K562 (cell line): ENCODE data around the gene CKLF. TPM values are rescaled to one million over a fixed set of nuclear protein-coding genes. Genes with fewer than 3 reads are reported as not detected.

Source experiments
- ATAC-seq: fragments of 200-7000 bp; cut with Tn5 transposase; 3 replicates; pipeline ENCODE4 v1.9.1; 2020; ENCODE audit warnings: moderate library complexity
- BruUV-seq: library from RNA; stranded (reverse); fragments of 400-500 nt; replicated peaks from 2 replicates; lab custom pipeline; 2021; lab: Mats Ljungman, UMichigan
- CTCF ChIA-PET: fragments of 300-600 bp; formaldehyde crosslinking; extraction: SDS; loops from one replicate; lab custom pipeline; 2021; ENCODE audit warnings: low intra/inter-chr PET ratio; lab: Yijun Ruan, JAX
- POLR2A ChIA-PET: fragments of 300-600, 350-650 bp; sonication (Branson Sonifier 250); formaldehyde crosslinking; extraction: SDS; loops from one replicate; lab custom pipeline; 2021; ENCODE audit warnings: antibody characterized with exemption, inconsistent platforms; lab: Yijun Ruan, JAX
- DNase-seq, 4 experiments: peaks; one replicate each; pipeline versions ENCODE4 v3.0.0 to v3.0.0-alpha.2; 2011 to 2018; ENCODE audit warnings: low spot score in 3 of 4, mixed read lengths in 3 of 4; ENCODE audit errors: extremely low read depth in 1 of 4
- FAIRE-seq: peaks from 2 replicates; lab custom pipeline; 2011; peaks lifted over from hg19 to GRCh38; lab: Jason Lieb, UNC
- H2AFZ ChIP-seq: 2 replicates; pipeline ENCODE4 v1.6.0; 2011; ENCODE audit warnings: low read depth, low read length, control low read depth, inconsistent platforms
- H3K27ac ChIP-seq: fragments of 200-600 bp; 3 replicates; pipeline ENCODE4 v1.8.0; 2011; ENCODE audit warnings: low read depth, mild to moderate bottlenecking, control low read depth, inconsistent platforms, low read length, moderate library complexity, mixed read lengths; ENCODE audit errors: extremely low read depth
- H3K27me3 ChIP-seq, 2 experiments: fragments of 300-600 bp in 1 of 2; 2 replicates in 1 of 2; 3 replicates in 1 of 2; pipeline versions ENCODE4 v1.6.0 to v1.8.0; 2011; ENCODE audit warnings: inconsistent platforms in 2 of 2, low read length in 2 of 2, mild to moderate bottlenecking in 1 of 2, mixed read lengths in 1 of 2, moderate library complexity in 1 of 2; ENCODE audit not compliant: control insufficient read depth in 2 of 2, insufficient read depth in 2 of 2
- H3K36me3 ChIP-seq: fragments of 300-600 bp; 3 replicates; pipeline ENCODE4 v1.8.0; 2011; ENCODE audit warnings: mild to moderate bottlenecking, low read length, inconsistent platforms; ENCODE audit not compliant: control insufficient read depth, insufficient read depth
- H3K4me1 ChIP-seq, 2 experiments: fragments of 200-600 bp in 1 of 2; replicated peaks in 1 of 2; 2 replicates in 1 of 2; 3 replicates in 1 of 2; pipeline versions ENCODE4 v1.5.1 to v1.8.0; 2011; ENCODE audit warnings: inconsistent platforms in 2 of 2, low read length in 2 of 2, mild to moderate bottlenecking in 1 of 2, mixed read lengths in 1 of 2, moderate library complexity in 1 of 2; ENCODE audit not compliant: control insufficient read depth in 2 of 2, insufficient read depth in 2 of 2
- H3K4me2 ChIP-seq: 2 replicates; pipeline ENCODE4 v1.6.1; 2011; ENCODE audit warnings: low read length, control low read depth, inconsistent platforms, mixed read lengths; ENCODE audit not compliant: insufficient read depth
- H3K4me3 ChIP-seq: fragments of 200-600 bp; sonication (generic), shearing (Covaris generic); 2 replicates; pipeline ENCODE4 v1.5.1; 2016; ENCODE audit warnings: control low read depth, inconsistent platforms
- H3K79me2 ChIP-seq: fragments of 200-600 bp; 3 replicates; pipeline ENCODE4 v1.8.0; 2011; ENCODE audit warnings: low read length, inconsistent platforms; ENCODE audit not compliant: control insufficient read depth, insufficient read depth
- H3K9ac ChIP-seq, 2 experiments: 2 replicates each; pipeline versions ENCODE4 v1.6.0 to v1.6.1; 2011; ENCODE audit warnings: low read depth in 2 of 2, low read length in 2 of 2, control low read depth in 1 of 2, inconsistent platforms in 1 of 2, mild to moderate bottlenecking in 1 of 2, mixed read lengths in 1 of 2; ENCODE audit not compliant: insufficient read depth in 1 of 2
- H3K9me1 ChIP-seq: one replicate; pipeline ENCODE4 v1.6.0; 2011; ENCODE audit warnings: inconsistent platforms, mild to moderate bottlenecking, low read length, moderate library complexity; ENCODE audit not compliant: control insufficient read depth, insufficient read depth
- H3K9me3 ChIP-seq: replicated peaks from 2 replicates; pipeline ENCODE4 v1.5.1; 2011; ENCODE audit warnings: low read depth, low read length, inconsistent platforms; ENCODE audit not compliant: control insufficient read depth, insufficient read depth
- H4K20me1 ChIP-seq: replicated peaks from 2 replicates; pipeline ENCODE4 v1.6.1; 2011; ENCODE audit warnings: low read length, inconsistent platforms, mixed read lengths; ENCODE audit not compliant: control insufficient read depth, insufficient read depth
- ASH1L ChIP-seq: fragments of 450-650 bp; IDR thresholded peaks from 2 replicates; pipeline ENCODE4 v1.6.1; 2018; ENCODE audit warnings: borderline replicate concordance, mild to moderate bottlenecking, low read depth; ENCODE audit not compliant: partially characterized antibody
- CSDE1 ChIP-seq, 2 experiments: fragments of 450-650 bp; IDR thresholded peaks; 2 replicates each; pipeline ENCODE4 v1.6.1; 2016; ENCODE audit warnings: mild to moderate bottlenecking in 1 of 2
- GABPA ChIP-seq: fragments of 200-800 bp; sonication (Bioruptor generic); conservative IDR thresholded peaks from 2 replicates; pipeline ENCODE4 v1.6.1; 2016; ENCODE audit warnings: low read depth, missing genetic modification characterization, missing compliant biosample characterization
- MAZ ChIP-seq, 2 experiments: fragments of 450-650 bp in 1 of 2; sonication (generic) in 1 of 2; formaldehyde crosslinking; IDR thresholded peaks in 1 of 2; conservative IDR thresholded peaks in 1 of 2; 2 replicates each; pipeline versions ENCODE4 v1.4.0 to v1.5.0; 2020; ENCODE audit warnings: mild to moderate bottlenecking in 1 of 2, missing genetic modification reagents in 1 of 2
- MYNN ChIP-seq, 2 experiments: sonication (generic); formaldehyde crosslinking in 1 of 2; IDR thresholded peaks; 2 replicates each; pipeline versions ENCODE4 v1.5.0 to v1.6.1; 2016 to 2020; ENCODE audit warnings: antibody characterized with exemption in 1 of 2, missing genetic modification reagents in 1 of 2
- NFE2L1 ChIP-seq: fragments of 450-650 bp; IDR thresholded peaks from 2 replicates; pipeline ENCODE4 v1.6.1; 2016; ENCODE audit warnings: missing genetic modification characterization, low read depth, mild to moderate bottlenecking, missing compliant biosample characterization, moderate library complexity, borderline replicate concordance
- NFYB ChIP-seq: IDR thresholded peaks from 2 replicates; pipeline ENCODE4 v1.6.1; 2011; ENCODE audit warnings: mild to moderate bottlenecking, moderate library complexity; ENCODE audit not compliant: insufficient read length; ENCODE audit errors: extremely low read depth
- PCBP2 ChIP-seq: fragments of 200-400 bp; formaldehyde crosslinking; IDR thresholded peaks from 2 replicates; pipeline ENCODE4 v1.6.1; 2018; ENCODE audit warnings: low read length, low read depth, mild to moderate bottlenecking, moderate library complexity; ENCODE audit not compliant: poor library complexity, severe bottlenecking
- SPI1 ChIP-seq: IDR thresholded peaks from 2 replicates; pipeline ENCODE4 v1.6.1; 2011; ENCODE audit warnings: low read depth, low read length, control low read depth, borderline replicate concordance
- SRSF3 ChIP-seq: fragments of 200-400 bp; formaldehyde crosslinking; IDR thresholded peaks from 2 replicates; pipeline ENCODE4 v1.6.1; 2016; ENCODE audit warnings: mild to moderate bottlenecking, low read length, moderate library complexity; ENCODE audit not compliant: insufficient read depth
- ZHX1 ChIP-seq: fragments of 150-350 bp; conservative IDR thresholded peaks from 2 replicates; pipeline ENCODE4 v1.6.1; 2014; ENCODE audit warnings: low read length
- ZNF12 ChIP-seq: sonication (generic); formaldehyde crosslinking; IDR thresholded peaks from 2 replicates; pipeline ENCODE4 v1.4.0; 2020; ENCODE audit warnings: mild to moderate bottlenecking, missing genetic modification reagents
- ZNF263 ChIP-seq: sonication (generic); formaldehyde crosslinking; IDR thresholded peaks from 2 replicates; pipeline ENCODE4 v1.8.0; 2022; ENCODE audit warnings: mild to moderate bottlenecking, missing genetic modification reagents, borderline replicate concordance
- ZNF311 ChIP-seq: fragments of 250-450 bp; sonication (Bioruptor Pico); IDR thresholded peaks from 2 replicates; pipeline ENCODE4 v1.4.0; 2020; ENCODE audit warnings: mild to moderate bottlenecking, moderate library complexity
- WGBS: fragments of 100-300 bp; shearing (Covaris generic); methylation state at CpG from one replicate; pipeline ENCODE4 v1.1.6; 2016; ENCODE audit warnings: low coverage, mixed read lengths; ENCODE audit not compliant: insufficient coverage; ENCODE audit errors: missing lambda C conversion rate; 5-methylcytosine and 5-hydroxymethylcytosine counted together
- in situ Hi-C: fragments of 300-500 bp; cut with MboI; formaldehyde crosslinking; loops from 4 replicates; pipeline ENCODE4 v1.15.0; 2018; ENCODE audit warnings: inconsistent platforms, mixed read lengths
- intact Hi-C: fragments of 100-400 bp; cut with micrococcal nuclease; formaldehyde crosslinking; loops from 2 replicates; pipeline ENCODE4 v1.14.2; 2022
- polyA plus RNA-seq, 8 experiments: library from polyadenylated mRNA; depleted of rRNA in 4 of 8; stranded (reverse) in 5 of 8; unstranded in 3 of 8; fragments of >200 nt; fragmentation: Nextera tagmentation in 2 of 8; fragmentation: Illumina TruSeq in 1 of 8; extraction: Ambion mirVana in 2 of 8; extraction: Trizol in 1 of 8; gene quantifications; 2 replicates each; pipeline versions ENCODE4 v1.2.1 to v1.2.3, GENCODE V29; 2011 to 2014; ENCODE audit warnings: inconsistent platforms in 1 of 8, missing spikeins in 1 of 8
- total RNA-seq, 7 experiments: library from RNA; depleted of rRNA in 6 of 7; stranded (reverse); fragments of >200 nt in 6 of 7; fragmentation: Illumina TruSeq in 2 of 7; extraction: Trizol in 2 of 7; gene quantifications; 2 replicates each; pipeline versions ENCODE4 v1.2.1 to v1.2.3, GENCODE V29; 2011 to 2021; ENCODE audit warnings: low replicate concordance in 1 of 7
- TF ChIP-seq, protein P1 (sequence below): fragments of 200-400 bp; formaldehyde crosslinking; IDR thresholded peaks from 2 replicates; pipeline ENCODE4 v1.6.1; 2017; ENCODE audit warnings: mild to moderate bottlenecking, low read depth, low read length, moderate library complexity

Gene CKLF
- total and polyA plus RNA-seq, 9 of the 15 experiments (the other 6 are each of a cell fraction or from before 2014, with no cell fraction given): 84.8 to 322 (median 118) TPM

GRCh38 chr16:66600477-66600876, 48.1 kb downstream of the CKLF start:
- ChIA-PET POLR2A (interaction anchor here (0.8 kb wide), 1 partner anchor 28 kb away, joined by 3 read pairs; no protein-coding TSS in a partner anchor), CTCF (no interaction called here)
- intact Hi-C loops: no loop called here
- WGBS: 57% methylated on average over 1 of the region's 1 CpG
- H3K79me2 ChIP-seq: peaks cover 7% of the 10 kb centered on the region
- H4K20me1 ChIP-seq: no peaks in the 10 kb centered on the region
- H2AFZ ChIP-seq: no peak overlapping the region
- no peak overlapping the region for H3K9ac ChIP-seq
- in situ Hi-C loops: no loop called here
- FAIRE-seq (no peak), DNase-seq (no peak), ATAC-seq (no peak)
- no peak overlapping the region for H3K4me3 ChIP-seq
- no peaks in the 10 kb centered on the region for H3K36me3 ChIP-seq
- BruUV-seq: no TSS peak
- no peak overlapping the region for H3K27ac ChIP-seq
- H3K9me1 ChIP-seq: no peaks in the 10 kb centered on the region
- H3K4me2 ChIP-seq: no peak overlapping the region
- TF ChIP-seq ZHX1 (no peak), MAZ (CRISPR knock-in tag; conservative IDR thresholded peaks at IDR 0.05 in 1 of 2, IDR thresholded peaks at IDR 0.05 in 1 of 2) (no peak), SRSF3 (no peak), SPI1 (no peak), ASH1L (no peak), CSDE1 (IDR thresholded peaks at IDR 0.05) (no peak), ZNF12 (CRISPR knock-in tag) (no peak), NFE2L1 (tag) (no peak), ZNF311 (no peak), ZNF263 (CRISPR knock-in tag) (no peak), MYNN (IDR thresholded peaks at IDR 0.05) (no peak), MYNN (CRISPR knock-in tag; IDR thresholded peaks at IDR 0.05) (no peak), PCBP2 (no peak), NFYB (no peak), GABPA (no peak)
- TF ChIP-seq, protein P1, sequence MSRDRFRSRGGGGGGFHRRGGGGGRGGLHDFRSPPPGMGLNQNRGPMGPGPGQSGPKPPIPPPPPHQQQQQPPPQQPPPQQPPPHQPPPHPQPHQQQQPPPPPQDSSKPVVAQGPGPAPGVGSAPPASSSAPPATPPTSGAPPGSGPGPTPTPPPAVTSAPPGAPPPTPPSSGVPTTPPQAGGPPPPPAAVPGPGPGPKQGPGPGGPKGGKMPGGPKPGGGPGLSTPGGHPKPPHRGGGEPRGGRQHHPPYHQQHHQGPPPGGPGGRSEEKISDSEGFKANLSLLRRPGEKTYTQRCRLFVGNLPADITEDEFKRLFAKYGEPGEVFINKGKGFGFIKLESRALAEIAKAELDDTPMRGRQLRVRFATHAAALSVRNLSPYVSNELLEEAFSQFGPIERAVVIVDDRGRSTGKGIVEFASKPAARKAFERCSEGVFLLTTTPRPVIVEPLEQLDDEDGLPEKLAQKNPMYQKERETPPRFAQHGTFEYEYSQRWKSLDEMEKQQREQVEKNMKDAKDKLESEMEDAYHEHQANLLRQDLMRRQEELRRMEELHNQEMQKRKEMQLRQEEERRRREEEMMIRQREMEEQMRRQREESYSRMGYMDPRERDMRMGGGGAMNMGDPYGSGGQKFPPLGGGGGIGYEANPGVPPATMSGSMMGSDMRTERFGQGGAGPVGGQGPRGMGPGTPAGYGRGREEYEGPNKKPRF: no peak
- peaks cover 0 to 8% of the 10 kb centered on the region in 2 experiments; a peak in 1 of 5 replicates for H3K27me3 ChIP-seq
- H3K9me3 ChIP-seq: no peaks in the 10 kb centered on the region; the same call in 1 of the 2 replicates
- H3K4me1 ChIP-seq: peaks cover 6 to 27% of the 10 kb centered on the region in 2 experiments; a peak in 3 of 5 replicates
